Dendritic cell treated with granulocyte-macrophage colony-stimulating factor and Interleukin-4, amounts not matched to agents 40 ng/mL and 50 ng/mL, for 4 days (primary cell): ENCODE results near the gene FIG4.
"Not testable (repeated sequence)": the region's sequence is repeated elsewhere in the genome, so short reads cannot be mapped to it uniquely, and the experiment has no call there.

Experiments used
- H3K27ac Mint-ChIP-seq: one replicate; pipeline ENCODE4 v1.8.0; 2022; ENCODE audit warnings: mild to moderate bottlenecking, mixed read lengths
- H3K27me3 Mint-ChIP-seq: one replicate; pipeline ENCODE4 v1.8.0; 2022; ENCODE audit warnings: mild to moderate bottlenecking, mixed read lengths
- H3K36me3 Mint-ChIP-seq: one replicate; pipeline ENCODE4 v1.8.0; 2022; ENCODE audit warnings: low read depth, mixed read lengths
- H3K4me1 Mint-ChIP-seq: one replicate; pipeline ENCODE4 v1.8.0; 2022; ENCODE audit warnings: low read depth, mixed read lengths
- H3K4me3 Mint-ChIP-seq: one replicate; pipeline ENCODE4 v1.8.0; 2022; ENCODE audit warnings: mild to moderate bottlenecking, moderate library complexity, mixed read lengths
- H3K9me3 Mint-ChIP-seq: one replicate; pipeline ENCODE4 v1.8.0; 2022; ENCODE audit warnings: mixed read lengths
- intact Hi-C: fragments of 100-400 bp; cut with micrococcal nuclease; formaldehyde crosslinking; loops from one replicate; pipeline ENCODE4 v1.15.0; 2022

The FIG4 gene

GRCh38 chr6:109714611-109715010 is 23.5 kb downstream of the FIG4 start:
- Mint-ChIP-seq H3K27me3 (no peaks in the 10 kb centered on the region), H3K36me3 (peaks cover 73% of the 10 kb centered on the region), H3K9me3 (peaks cover 7% of the 10 kb centered on the region), H3K4me1 (peaks cover 50% of the 10 kb centered on the region), H3K27ac (no peak overlapping the region), H3K4me3 (no peak overlapping the region)
- intact Hi-C loops, result loop anchor here (5.0 kb wide), 1 partner anchor 68 kb away; no protein-coding TSS in a partner anchor

- Mint-ChIP-seq H3K27ac (no peak overlapping the region), H3K9me3 (no peaks in the 10 kb centered on the region), H3K36me3 (peaks cover 74% of the 10 kb centered on the region), H3K4me1 (peaks cover 40% of the 10 kb centered on the region), H3K27me3 (no peaks in the 10 kb centered on the region), H3K4me3 (no peak overlapping the region)
- intact Hi-C loops, result loop anchor here (5.0 kb wide), 1 partner anchor 67 kb away; no protein-coding TSS in a partner anchor
Measured at GRCh38 chr6:109715616-109716015, 24.5 kb downstream of the FIG4 start.

GRCh38 chr6:109717971-109718370 is 26.9 kb downstream of the FIG4 start:
- intact Hi-C loops, result loop anchor here (5.0 kb wide), 1 partner anchor 64 kb away; no protein-coding TSS in a partner anchor
- H3K36me3 Mint-ChIP-seq, result peaks cover 87% of the 10 kb centered on the region
- H3K27ac Mint-ChIP-seq, result no peak overlapping the region

GRCh38 chr6:109718991-109719390 is 27.9 kb downstream of the FIG4 start:
- intact Hi-C loops, result loop anchor here (5.0 kb wide), 1 partner anchor 63 kb away; no protein-coding TSS in a partner anchor
- no peak overlapping the region for H3K27ac Mint-ChIP-seq
- no peak overlapping the region for H3K4me3 Mint-ChIP-seq
- no peaks in the 10 kb centered on the region for H3K9me3 Mint-ChIP-seq
- H3K27me3 Mint-ChIP-seq, result no peaks in the 10 kb centered on the region
- H3K4me1 Mint-ChIP-seq, result peaks cover 17% of the 10 kb centered on the region
- peaks cover 89% of the 10 kb centered on the region for H3K36me3 Mint-ChIP-seq

More at GRCh38 chr6:109717971-109718370, 26.9 kb downstream of the FIG4 start:
- no peak overlapping the region for H3K4me3 Mint-ChIP-seq
- H3K9me3 Mint-ChIP-seq, result no peaks in the 10 kb centered on the region
- no peaks in the 10 kb centered on the region for H3K27me3 Mint-ChIP-seq
- H3K4me1 Mint-ChIP-seq, result peaks cover 26% of the 10 kb centered on the region

- Mint-ChIP-seq H3K4me3 (no peak overlapping the region), H3K27me3 (no peaks in the 10 kb centered on the region), H3K9me3 (peaks cover 6% of the 10 kb centered on the region), H3K36me3 (peaks cover 97% of the 10 kb centered on the region), H3K27ac (no peak overlapping the region), H3K4me1 (peaks cover 13% of the 10 kb centered on the region)
- intact Hi-C loops, result no loop called here
Measured at GRCh38 chr6:109720311-109720710, 29.2 kb downstream of the FIG4 start.

- H3K27me3 Mint-ChIP-seq, result no peaks in the 10 kb centered on the region
- no peak overlapping the region for H3K27ac Mint-ChIP-seq
- peaks cover 9% of the 10 kb centered on the region for H3K9me3 Mint-ChIP-seq
- H3K36me3 Mint-ChIP-seq, result peaks cover 98% of the 10 kb centered on the region
- intact Hi-C loops, result no loop called here
- H3K4me3 Mint-ChIP-seq, result no peak overlapping the region
- H3K4me1 Mint-ChIP-seq, result peaks cover 17% of the 10 kb centered on the region
Measured at GRCh38 chr6:109722011-109722410, 30.9 kb downstream of the FIG4 start.

GRCh38 chr6:109722564-109723254 is 31.6 kb downstream of the FIG4 start:
- H3K9me3 Mint-ChIP-seq, result peaks cover 9% of the 10 kb centered on the region
- no peak overlapping the region for H3K27ac Mint-ChIP-seq
- H3K27me3 Mint-ChIP-seq, result no peaks in the 10 kb centered on the region
- intact Hi-C loops, result no loop called here
- peaks cover 98% of the 10 kb centered on the region for H3K36me3 Mint-ChIP-seq
- H3K4me1 Mint-ChIP-seq, result peaks cover 10% of the 10 kb centered on the region
- no peak overlapping the region for H3K4me3 Mint-ChIP-seq

- H3K4me1 Mint-ChIP-seq, H3K9me3 Mint-ChIP-seq, H3K27me3 Mint-ChIP-seq, intact Hi-C loops, H3K27ac Mint-ChIP-seq, H3K4me3 Mint-ChIP-seq: not testable (repeated sequence)
- H3K36me3 Mint-ChIP-seq, result peaks cover 94% of the 10 kb centered on the region
Measured at GRCh38 chr6:109725250-109725649, 34.2 kb downstream of the FIG4 start.

- Mint-ChIP-seq H3K4me1 (no peaks in the 10 kb centered on the region), H3K36me3 (peaks cover 89% of the 10 kb centered on the region), H3K27me3 (no peaks in the 10 kb centered on the region), H3K27ac (no peak overlapping the region), H3K9me3 (peaks cover 28% of the 10 kb centered on the region), H3K4me3 (no peak overlapping the region)
- intact Hi-C loops, result no loop called here
Measured at GRCh38 chr6:109736273-109737025, 45.4 kb downstream of the FIG4 start.

GRCh38 chr6:109738255-109738654 is 47.2 kb downstream of the FIG4 start:
- peaks cover 87% of the 10 kb centered on the region for H3K36me3 Mint-ChIP-seq
- intact Hi-C loops, result no loop called here
- no peaks in the 10 kb centered on the region for H3K4me1 Mint-ChIP-seq
- no peaks in the 10 kb centered on the region for H3K27me3 Mint-ChIP-seq
- H3K9me3 Mint-ChIP-seq, result peaks cover 28% of the 10 kb centered on the region
- no peak overlapping the region for H3K27ac Mint-ChIP-seq
- no peak overlapping the region for H3K4me3 Mint-ChIP-seq

- H3K9me3 Mint-ChIP-seq, result peaks cover 28% of the 10 kb centered on the region
- intact Hi-C loops, result no loop called here
- H3K36me3 Mint-ChIP-seq, result peaks cover 82% of the 10 kb centered on the region
- H3K4me1 Mint-ChIP-seq, result no peaks in the 10 kb centered on the region
- no peaks in the 10 kb centered on the region for H3K27me3 Mint-ChIP-seq
- no peak overlapping the region for H3K27ac Mint-ChIP-seq
- no peak overlapping the region for H3K4me3 Mint-ChIP-seq
Measured at GRCh38 chr6:109738667-109739066, 47.6 kb downstream of the FIG4 start.

GRCh38 chr6:109739686-109740085 is 48.6 kb downstream of the FIG4 start:
- Mint-ChIP-seq H3K9me3 (peaks cover 28% of the 10 kb centered on the region), H3K27me3 (no peaks in the 10 kb centered on the region), H3K36me3 (peaks cover 80% of the 10 kb centered on the region), H3K27ac (no peak overlapping the region), H3K4me3 (no peak overlapping the region), H3K4me1 (no peaks in the 10 kb centered on the region)
- intact Hi-C loops, result no loop called here

GRCh38 chr6:109740787-109741186 is 49.7 kb downstream of the FIG4 start:
- H3K4me3 Mint-ChIP-seq, result no peak overlapping the region
- intact Hi-C loops, result no loop called here
- H3K27me3 Mint-ChIP-seq, result no peaks in the 10 kb centered on the region
- peaks cover 28% of the 10 kb centered on the region for H3K9me3 Mint-ChIP-seq
- H3K27ac Mint-ChIP-seq, result no peak overlapping the region
- no peaks in the 10 kb centered on the region for H3K4me1 Mint-ChIP-seq
- H3K36me3 Mint-ChIP-seq, result peaks cover 69% of the 10 kb centered on the region

GRCh38 chr6:109743739-109744138 is 52.6 kb downstream of the FIG4 start:
- H3K27ac Mint-ChIP-seq, result no peak overlapping the region
- H3K4me3 Mint-ChIP-seq, result no peak overlapping the region
- H3K4me1 Mint-ChIP-seq, result no peaks in the 10 kb centered on the region
- H3K36me3 Mint-ChIP-seq, result peaks cover 40% of the 10 kb centered on the region
- peaks cover 22% of the 10 kb centered on the region for H3K9me3 Mint-ChIP-seq
- no peaks in the 10 kb centered on the region for H3K27me3 Mint-ChIP-seq
- intact Hi-C loops, result no loop called here
